Heart left ventricle (tissue), 13 donors: ENCODE measurements around the gene PPP1R9B.

Source experiments
- CTCF ChIP-seq, 12 donors: fragments of 200-600 bp; sonication (generic) in 4 of 12; IDR thresholded peaks; one replicate each; pipeline versions ENCODE4 v1.5.0 to v1.8.0; 2018 to 2022; ENCODE audit warnings: antibody characterized with exemption in 12 of 12, mild to moderate bottlenecking in 5 of 12
- POLR2A ChIP-seq, 2 donors: fragments of 450-650 bp; IDR thresholded peaks; one replicate each; pipeline ENCODE4 v1.6.1; 2017; ENCODE audit warnings: antibody characterized with exemption in 2 of 2, mild to moderate bottlenecking in 2 of 2, moderate library complexity in 2 of 2
- donor health status: ischemic (EF 13 %, LVEDD 7.1; RV severe dilation, severe dysfunction).
- donor health status: DM: no; HTN: yes; CAD: no.
- donor health status: DM: no; HTN: no; CAD: no.
- donor health status: ischemic (EF 25% LVEDD 6.9; RV normal size, moderate dysfunction).
- donor health status: ischemic (EF 25% LVEDD 5.7; RV mildly dilated, moderate dysfunction).
- donor health status: ischemic (EF 35%, LVEDD 5.7; RV mildly dilated, moderate dysfunction).
- donor health status: nonischemic (EF 11% LVEDD 7.7; RV severe dilation, severe dysfunction).
- donor health status: DM: yes; HTN: yes; CAD: no.
- donor health status: PGD.
- donor health status: ischemic (EF 29% LVEDD 5.4; RV normal size, mild dysfunction).
- donor health status: nonischemic (EF 23%, LVEDD 6.1; RV moderate dilation, normal function).

- TF ChIP-seq POLR2A (IDR thresholded peaks at IDR 0.05) (no peak), CTCF (IDR thresholded peaks at IDR 0.05) (no peak)
Measured at GRCh38 chr17:50194140-50194933, 43.9 kb upstream of the PPP1R9B start.
